ENCODE data around the gene IGFN1. TPM values are rescaled to one million over a fixed set of nuclear protein-coding genes. Genes with fewer than 3 reads are reported as not detected.

The IGFN1 gene
- total and polyA plus RNA-seq, 4 donors, result 0.03 to 0.14 (median 0.08) TPM; not detected in 1

DNA sequence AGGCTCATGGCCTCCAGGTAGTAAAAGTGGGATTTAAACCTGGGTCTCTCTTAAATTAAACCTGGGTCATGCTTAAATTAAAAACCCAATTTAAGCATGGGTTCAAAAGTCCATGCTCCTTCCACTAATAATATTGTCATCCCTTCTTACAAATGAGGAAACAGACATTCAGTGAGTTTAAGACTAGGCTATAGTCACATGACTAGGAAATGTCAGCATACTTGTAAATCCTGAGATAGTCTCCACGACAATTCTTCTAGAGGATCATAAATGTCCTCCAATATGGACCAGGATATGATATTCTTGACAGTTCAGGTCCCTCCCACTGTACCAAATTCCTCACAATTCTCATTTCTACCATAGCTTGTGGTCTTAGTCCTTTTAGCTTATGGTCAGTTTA, 10.5 kb upstream of the IGFN1 start:
- Histone ChIP-seq H3K36me3 (ENCODE audit: control insufficient read depth in 4 of 4, insufficient read depth in 3 of 4, low read depth in 1 of 4, low read length in 3 of 4) (no peaks in the 10 kb centered on the region), H3K4me1 (ENCODE audit: control insufficient read depth in 4 of 4, insufficient read depth in 4 of 4, low read length in 3 of 4) (peaks cover 0 to 2% (median 1%) of the 10 kb centered on the region in 4 donors), H3K4me3 (ENCODE audit: low read depth in 1 of 3, low read length in 3 of 3) (no peak overlapping the region), H3K9ac (ENCODE audit: low read depth in 1 of 2, low read length in 2 of 2) (no peak overlapping the region), H3K27me3 (ENCODE audit: control insufficient read depth in 4 of 4, insufficient read depth in 4 of 4, low read length in 3 of 4) (no peaks in the 10 kb centered on the region), H3K9me3 (ENCODE audit: control insufficient read depth in 4 of 4, low read length in 3 of 4) (no peaks in the 10 kb centered on the region), H3K27ac (ENCODE audit: low read depth in 1 of 2, low read length in 2 of 2) (no peak overlapping the region)
- 67% methylated on average over 1 of the region's 1 CpG for WGBS
- no peak for TF ChIP-seq FOXA2 (IDR thresholded peaks at IDR 0.05)
- TF ChIP-seq, protein P1, sequence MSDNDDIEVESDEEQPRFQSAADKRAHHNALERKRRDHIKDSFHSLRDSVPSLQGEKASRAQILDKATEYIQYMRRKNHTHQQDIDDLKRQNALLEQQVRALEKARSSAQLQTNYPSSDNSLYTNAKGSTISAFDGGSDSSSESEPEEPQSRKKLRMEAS (IDR thresholded peaks at IDR 0.05), result no peak
- no peak for TF ChIP-seq ATF3 (IDR thresholded peaks at IDR 0.05)
- TF ChIP-seq JUND (IDR thresholded peaks at IDR 0.05), result no peak
- TF ChIP-seq EGR1 (IDR thresholded peaks at IDR 0.05; ENCODE audit: low read depth in 2 of 2), result no peak
- no peak for TF ChIP-seq SP1 (IDR thresholded peaks at IDR 0.05)
- no peak for TF ChIP-seq FOXA1 (IDR thresholded peaks at IDR 0.05)
- no peak for TF ChIP-seq NR2F2 (IDR thresholded peaks at IDR 0.05)
- no peak for TF ChIP-seq HNF4G (IDR thresholded peaks at IDR 0.05)
- TF ChIP-seq TAF1 (conservative IDR thresholded peaks at IDR 0.05), result no peak
- TF ChIP-seq RXRA (IDR thresholded peaks at IDR 0.05), result no peak
- TF ChIP-seq GABPA (IDR thresholded peaks at IDR 0.05 in 1 of 2, conservative IDR thresholded peaks at IDR 0.05 in 1 of 2), result no peak
- TF ChIP-seq CTCF (IDR thresholded peaks at IDR 0.05; ENCODE audit: low read depth, low read length, missing input control), result no peak
- no peak for TF ChIP-seq YY1 (IDR thresholded peaks at IDR 0.05)
- TF ChIP-seq, protein P2, sequence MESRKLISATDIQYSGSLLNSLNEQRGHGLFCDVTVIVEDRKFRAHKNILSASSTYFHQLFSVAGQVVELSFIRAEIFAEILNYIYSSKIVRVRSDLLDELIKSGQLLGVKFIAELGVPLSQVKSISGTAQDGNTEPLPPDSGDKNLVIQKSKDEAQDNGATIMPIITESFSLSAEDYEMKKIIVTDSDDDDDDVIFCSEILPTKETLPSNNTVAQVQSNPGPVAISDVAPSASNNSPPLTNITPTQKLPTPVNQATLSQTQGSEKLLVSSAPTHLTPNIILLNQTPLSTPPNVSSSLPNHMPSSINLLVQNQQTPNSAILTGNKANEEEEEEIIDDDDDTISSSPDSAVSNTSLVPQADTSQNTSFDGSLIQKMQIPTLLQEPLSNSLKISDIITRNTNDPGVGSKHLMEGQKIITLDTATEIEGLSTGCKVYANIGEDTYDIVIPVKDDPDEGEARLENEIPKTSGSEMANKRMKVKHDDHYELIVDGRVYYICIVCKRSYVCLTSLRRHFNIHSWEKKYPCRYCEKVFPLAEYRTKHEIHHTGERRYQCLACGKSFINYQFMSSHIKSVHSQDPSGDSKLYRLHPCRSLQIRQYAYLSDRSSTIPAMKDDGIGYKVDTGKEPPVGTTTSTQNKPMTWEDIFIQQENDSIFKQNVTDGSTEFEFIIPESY (IDR thresholded peaks at IDR 0.05), result no peak
- no peak for DNase-seq (ENCODE audit: low spot score)

- Histone ChIP-seq H3K36me3 (ENCODE audit: control insufficient read depth in 4 of 4, insufficient read depth in 3 of 4, low read depth in 1 of 4, low read length in 3 of 4) (no peaks in the 10 kb centered on the region), H3K9ac (ENCODE audit: low read depth in 1 of 2, low read length in 2 of 2) (no peak overlapping the region), H3K27me3 (ENCODE audit: control insufficient read depth in 4 of 4, insufficient read depth in 4 of 4, low read length in 3 of 4) (no peaks in the 10 kb centered on the region), H3K4me3 (ENCODE audit: low read depth in 1 of 3, low read length in 3 of 3) (no peak overlapping the region), H3K27ac (ENCODE audit: low read depth in 1 of 2, low read length in 2 of 2) (no peak overlapping the region), H3K4me1 (ENCODE audit: control insufficient read depth in 4 of 4, insufficient read depth in 4 of 4, low read length in 3 of 4) (peaks cover 0 to 2% (median 0%) of the 10 kb centered on the region in 4 donors), H3K9me3 (ENCODE audit: control insufficient read depth in 4 of 4, low read length in 3 of 4) (no peaks in the 10 kb centered on the region)
- TF ChIP-seq GABPA (IDR thresholded peaks at IDR 0.05 in 1 of 2, conservative IDR thresholded peaks at IDR 0.05 in 1 of 2), result no peak
- TF ChIP-seq YY1 (IDR thresholded peaks at IDR 0.05), result no peak
- TF ChIP-seq HNF4A (conservative IDR thresholded peaks at IDR 0.05), result no peak
- TF ChIP-seq RAD21 (IDR thresholded peaks at IDR 0.05), result no peak
- TF ChIP-seq, protein P1 (IDR thresholded peaks at IDR 0.05), result no peak
- TF ChIP-seq, protein P3, sequence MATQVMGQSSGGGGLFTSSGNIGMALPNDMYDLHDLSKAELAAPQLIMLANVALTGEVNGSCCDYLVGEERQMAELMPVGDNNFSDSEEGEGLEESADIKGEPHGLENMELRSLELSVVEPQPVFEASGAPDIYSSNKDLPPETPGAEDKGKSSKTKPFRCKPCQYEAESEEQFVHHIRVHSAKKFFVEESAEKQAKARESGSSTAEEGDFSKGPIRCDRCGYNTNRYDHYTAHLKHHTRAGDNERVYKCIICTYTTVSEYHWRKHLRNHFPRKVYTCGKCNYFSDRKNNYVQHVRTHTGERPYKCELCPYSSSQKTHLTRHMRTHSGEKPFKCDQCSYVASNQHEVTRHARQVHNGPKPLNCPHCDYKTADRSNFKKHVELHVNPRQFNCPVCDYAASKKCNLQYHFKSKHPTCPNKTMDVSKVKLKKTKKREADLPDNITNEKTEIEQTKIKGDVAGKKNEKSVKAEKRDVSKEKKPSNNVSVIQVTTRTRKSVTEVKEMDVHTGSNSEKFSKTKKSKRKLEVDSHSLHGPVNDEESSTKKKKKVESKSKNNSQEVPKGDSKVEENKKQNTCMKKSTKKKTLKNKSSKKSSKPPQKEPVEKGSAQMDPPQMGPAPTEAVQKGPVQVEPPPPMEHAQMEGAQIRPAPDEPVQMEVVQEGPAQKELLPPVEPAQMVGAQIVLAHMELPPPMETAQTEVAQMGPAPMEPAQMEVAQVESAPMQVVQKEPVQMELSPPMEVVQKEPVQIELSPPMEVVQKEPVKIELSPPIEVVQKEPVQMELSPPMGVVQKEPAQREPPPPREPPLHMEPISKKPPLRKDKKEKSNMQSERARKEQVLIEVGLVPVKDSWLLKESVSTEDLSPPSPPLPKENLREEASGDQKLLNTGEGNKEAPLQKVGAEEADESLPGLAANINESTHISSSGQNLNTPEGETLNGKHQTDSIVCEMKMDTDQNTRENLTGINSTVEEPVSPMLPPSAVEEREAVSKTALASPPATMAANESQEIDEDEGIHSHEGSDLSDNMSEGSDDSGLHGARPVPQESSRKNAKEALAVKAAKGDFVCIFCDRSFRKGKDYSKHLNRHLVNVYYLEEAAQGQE (IDR thresholded peaks at IDR 0.05), result no peak
- TF ChIP-seq FOXA2 (IDR thresholded peaks at IDR 0.05), result no peak
- no peak for DNase-seq (ENCODE audit: low spot score)
- WGBS, result 89% methylated on average over 6 of the region's 6 CpGs
Observed at GRCh38 chr1:201180901-201181300, 9.7 kb upstream of the IGFN1 start.
